H1 (cell line): Measurements from ENCODE around the gene ADNP. TPM values are rescaled to one million over a fixed set of nuclear protein-coding genes. Genes with fewer than 3 reads are reported as not detected.

Experiments used
- CTCF ChIA-PET: fragments of 300-600 bp; sonication (Branson Sonifier 250); formaldehyde crosslinking; loops from one replicate; lab custom pipeline; 2021; ENCODE audit not compliant: partially characterized antibody; lab: Charles Lee
- POLR2A ChIA-PET: fragments of 300-600 bp; sonication (Branson Sonifier 250); formaldehyde crosslinking; loops from one replicate; lab custom pipeline; 2021; ENCODE audit warnings: inconsistent platforms; ENCODE audit not compliant: partially characterized antibody; lab: Charles Lee
- DNase-seq, 2 experiments: peaks; one replicate each; pipeline versions ENCODE4 v3.0.0 to v3.0.0-alpha.2; 2010 to 2022; ENCODE audit warnings: low spot score in 2 of 2, low read depth in 1 of 2, mixed read lengths in 1 of 2
- FAIRE-seq: peaks from 2 replicates; lab custom pipeline; 2011; peaks lifted over from hg19 to GRCh38; lab: Jason Lieb, UNC
- H2AFZ ChIP-seq: 2 replicates; pipeline ENCODE4 v1.8.1; 2012; ENCODE audit warnings: low read length, inconsistent platforms
- H2AK5ac ChIP-seq: 2 replicates; pipeline ENCODE4 v1.6.1; 2013; ENCODE audit warnings: low read depth, low read length
- H2BK120ac ChIP-seq: replicated peaks from 2 replicates; pipeline ENCODE3; 2013; ENCODE audit warnings: low read depth, low read length, inconsistent platforms
- H2BK12ac ChIP-seq: 2 replicates; pipeline ENCODE4 v1.6.1; 2013; ENCODE audit warnings: low read depth, low read length
- H2BK15ac ChIP-seq: 2 replicates; pipeline ENCODE4 v1.6.1; 2013; ENCODE audit warnings: low read length
- H2BK20ac ChIP-seq: 2 replicates; pipeline ENCODE4 v1.6.1; 2013; ENCODE audit warnings: low read length
- H2BK5ac ChIP-seq: 2 replicates; pipeline ENCODE4 v1.6.1; 2013; ENCODE audit warnings: low read depth, low read length
- H3K14ac ChIP-seq: 2 replicates; pipeline ENCODE4 v1.6.1; 2013; ENCODE audit warnings: inconsistent platforms; ENCODE audit not compliant: insufficient read length
- H3K18ac ChIP-seq: 2 replicates; pipeline ENCODE4 v1.6.1; 2013; ENCODE audit warnings: low read length; ENCODE audit errors: extremely low read depth
- H3K23ac ChIP-seq: 2 replicates; pipeline ENCODE4 v1.6.1; 2013; ENCODE audit warnings: inconsistent platforms; ENCODE audit not compliant: insufficient read length
- H3K23me2 ChIP-seq: 2 replicates; pipeline ENCODE4 v1.6.1; 2013; ENCODE audit warnings: low read depth, low read length
- H3K27ac ChIP-seq: 2 replicates; pipeline ENCODE4 v1.6.1; 2011; ENCODE audit warnings: low read depth, low read length, inconsistent platforms
- H3K27me3 ChIP-seq, 4 experiments: replicated peaks in 1 of 4; 1 replicate in 1 of 4; 2 replicates in 3 of 4; pipeline versions ENCODE4 v1.6.1 to v1.8.1; 2011 to 2013; ENCODE audit warnings: low read length in 3 of 4, mild to moderate bottlenecking in 3 of 4, inconsistent platforms in 2 of 4, mixed read lengths in 2 of 4, moderate library complexity in 1 of 4; ENCODE audit not compliant: control insufficient read depth in 3 of 4, insufficient read depth in 3 of 4; ENCODE audit errors: extremely low read depth in 1 of 4
- H3K36me3 ChIP-seq, 4 experiments: 2 replicates each; pipeline versions ENCODE4 v1.6.1 to v1.8.1; 2011 to 2013; ENCODE audit warnings: mild to moderate bottlenecking in 4 of 4, low read length in 3 of 4, moderate library complexity in 2 of 4, control low read depth in 1 of 4, inconsistent platforms in 1 of 4; ENCODE audit not compliant: insufficient read depth in 4 of 4, control insufficient read depth in 2 of 4
- H3K4ac ChIP-seq: replicated peaks from 2 replicates; pipeline ENCODE3; 2013; ENCODE audit warnings: low read length, low read depth, mixed read lengths, inconsistent platforms; ENCODE audit not compliant: insufficient read length
- H3K4me1 ChIP-seq, 4 experiments: replicated peaks in 1 of 4; 1 replicate in 1 of 4; 2 replicates in 3 of 4; pipeline versions ENCODE4 v1.6.1 to v1.8.1; 2011 to 2013; ENCODE audit warnings: low read length in 3 of 4, inconsistent platforms in 2 of 4, mixed read lengths in 1 of 4; ENCODE audit not compliant: insufficient read depth in 4 of 4, control insufficient read depth in 3 of 4
- H3K4me2 ChIP-seq, 2 experiments: 2 replicates each; pipeline versions ENCODE4 v1.6.1 to v1.8.1; 2011 to 2013; ENCODE audit warnings: low read depth in 2 of 2, low read length in 2 of 2, control low read depth in 1 of 2, inconsistent platforms in 1 of 2, mild to moderate bottlenecking in 1 of 2; ENCODE audit not compliant: insufficient read depth in 1 of 2
- H3K4me3 ChIP-seq, 4 experiments: fragments of 200-600, 300-600 bp in 1 of 4; sonication (generic), shearing (Covaris generic), sonication (Bioruptor Twin) in 1 of 4; 2 replicates each; pipeline versions ENCODE4 v1.5.1 to v1.8.1; 2011 to 2016; ENCODE audit warnings: low read length in 4 of 4, low read depth in 3 of 4, control low read depth in 2 of 4, inconsistent platforms in 2 of 4, mild to moderate bottlenecking in 2 of 4, mixed read lengths in 1 of 4, moderate library complexity in 1 of 4; ENCODE audit not compliant: insufficient read depth in 2 of 4; ENCODE audit errors: extremely low read depth in 1 of 4
- H3K56ac ChIP-seq: replicated peaks from 2 replicates; pipeline ENCODE3; 2013; ENCODE audit warnings: low read depth, mild to moderate bottlenecking, mixed read lengths, low read length, inconsistent platforms; ENCODE audit not compliant: insufficient read length
- H3K79me1 ChIP-seq: 2 replicates; pipeline ENCODE4 v1.6.1; 2013; ENCODE audit warnings: low read depth, low read length, control low read depth
- H3K79me2 ChIP-seq, 2 experiments: 2 replicates each; pipeline versions ENCODE4 v1.6.1 to v1.8.1; 2012 to 2013; ENCODE audit warnings: low read length in 2 of 2, mild to moderate bottlenecking in 2 of 2, inconsistent platforms in 1 of 2; ENCODE audit not compliant: insufficient read depth in 2 of 2, control insufficient read depth in 1 of 2
- H3K9ac ChIP-seq, 4 experiments: replicated peaks in 1 of 4; 1 replicate in 1 of 4; 2 replicates in 3 of 4; pipeline versions ENCODE4 v1.6.1 to v1.8.1; 2011 to 2013; ENCODE audit warnings: low read depth in 3 of 4, low read length in 3 of 4, control low read depth in 2 of 4, mild to moderate bottlenecking in 2 of 4, moderate library complexity in 2 of 4, inconsistent platforms in 1 of 4; ENCODE audit errors: extremely low read depth in 1 of 4
- H3K9me3 ChIP-seq, 2 experiments: 2 replicates each; pipeline versions ENCODE4 v1.6.1 to v1.8.1; 2012 to 2013; ENCODE audit warnings: mild to moderate bottlenecking in 2 of 2, moderate library complexity in 2 of 2, control low read depth in 1 of 2, inconsistent platforms in 1 of 2, low read depth in 1 of 2, low read length in 1 of 2, mixed read lengths in 1 of 2; ENCODE audit not compliant: insufficient read depth in 2 of 2
- H4K20me1 ChIP-seq, 2 experiments: replicated peaks in 1 of 2; 2 replicates each; pipeline versions ENCODE3 to v1.8.1; 2011 to 2013; ENCODE audit warnings: inconsistent platforms in 2 of 2, low read length in 2 of 2, mild to moderate bottlenecking in 1 of 2; ENCODE audit not compliant: insufficient read depth in 2 of 2, control insufficient read depth in 1 of 2
- H4K5ac ChIP-seq: 2 replicates; pipeline ENCODE4 v1.6.1; 2013; ENCODE audit warnings: low read length, low read depth, mixed read lengths, inconsistent platforms; ENCODE audit not compliant: insufficient read length
- H4K8ac ChIP-seq: 2 replicates; pipeline ENCODE4 v1.8.0; 2013; ENCODE audit warnings: mild to moderate bottlenecking, moderate library complexity, low read length, inconsistent platforms; ENCODE audit not compliant: insufficient read depth; ENCODE audit errors: extremely low read depth
- H4K91ac ChIP-seq: replicated peaks from 2 replicates; pipeline ENCODE3; 2013; ENCODE audit warnings: low read length, mixed read lengths, inconsistent platforms; ENCODE audit not compliant: insufficient read length
- CBX5 ChIP-seq: fragments of 300-800, 300-1000 bp; sonication (generic); IDR thresholded peaks from 2 replicates; pipeline ENCODE4 v1.7.1; 2016; ENCODE audit warnings: antibody characterized with exemption, low read length, low read depth
- EP300 ChIP-seq, 2 experiments: IDR thresholded peaks; 1 replicate in 1 of 2; 2 replicates in 1 of 2; pipeline ENCODE4 v1.6.1; 2011 to 2012; ENCODE audit warnings: low read depth in 2 of 2, low read length in 2 of 2, mild to moderate bottlenecking in 2 of 2, borderline replicate concordance in 1 of 2, inconsistent platforms in 1 of 2, moderate library complexity in 1 of 2
- GABPA ChIP-seq: IDR thresholded peaks from 2 replicates; pipeline ENCODE4 v1.6.1; 2011; ENCODE audit warnings: mild to moderate bottlenecking, low read length, moderate library complexity, borderline replicate concordance; ENCODE audit not compliant: insufficient read depth
- KDM1A ChIP-seq: fragments of 200-600, 300-600 bp; sonication (generic); IDR thresholded peaks from 2 replicates; pipeline ENCODE4 v1.7.1; 2016; ENCODE audit warnings: mild to moderate bottlenecking, low read length, borderline replicate concordance
- POLR2AphosphoS5 ChIP-seq: IDR thresholded peaks from 2 replicates; pipeline ENCODE4 v1.6.1; 2011; ENCODE audit warnings: low read depth, low read length
- RAD21 ChIP-seq, 2 experiments: IDR thresholded peaks in 1 of 2; conservative IDR thresholded peaks in 1 of 2; 2 replicates each; pipeline ENCODE4 v1.6.1; 2011; ENCODE audit warnings: low read depth in 2 of 2, low read length in 2 of 2, improper control_type of control experiment in 1 of 2, inconsistent platforms in 1 of 2, mild to moderate bottlenecking in 1 of 2, moderate library complexity in 1 of 2
- SIN3A ChIP-seq, 2 experiments: IDR thresholded peaks in 1 of 2; conservative IDR thresholded peaks in 1 of 2; 2 replicates each; pipeline ENCODE4 v1.6.1; 2011 to 2012; ENCODE audit warnings: low read length in 2 of 2, improper control_type of control experiment in 1 of 2, low read depth in 1 of 2, mild to moderate bottlenecking in 1 of 2
- TCF12 ChIP-seq: IDR thresholded peaks from 2 replicates; pipeline ENCODE4 v1.6.1; 2011; ENCODE audit warnings: low read depth, mild to moderate bottlenecking, low read length
- TEAD4 ChIP-seq: IDR thresholded peaks from 2 replicates; pipeline ENCODE4 v1.6.1; 2012; ENCODE audit warnings: low read depth, low read length, inconsistent platforms, mixed read lengths
- WGBS, 2 experiments: shearing (Covaris generic) in 1 of 2; methylation state at CpG; one replicate each; pipeline versions ENCODE4 v1.1.6 to v1.1.7; 2013 to 2015; ENCODE audit warnings: low lambda C conversion rate in 2 of 2, mixed read lengths in 2 of 2, inconsistent platforms in 1 of 2, low coverage in 1 of 2, missing lambda C conversion rate in 1 of 2; ENCODE audit not compliant: insufficient replicate concordance in 2 of 2, insufficient coverage in 1 of 2, insufficient read length in 1 of 2; ENCODE audit errors: extremely low coverage in 1 of 2, missing lambda C conversion rate in 1 of 2; 5-methylcytosine and 5-hydroxymethylcytosine counted together
- polyA plus RNA-seq, 7 experiments: library from polyadenylated mRNA; depleted of rRNA in 3 of 7; stranded (reverse) in 5 of 7; unstranded in 2 of 7; fragments of >200 nt in 5 of 7; fragments of 200-250 nt in 2 of 7; gene quantifications; 1 replicate in 5 of 7; 2 replicates in 1 of 7; 4 replicates in 1 of 7; pipeline versions ENCODE4 v1.2.1 to v1.2.3, GENCODE V29; 2011 to 2013; ENCODE audit warnings: missing spikeins in 2 of 7, mixed read lengths in 2 of 7
- total RNA-seq: library from RNA; stranded (reverse); fragmentation: NEBNext Ultra II Directional; extraction: Animal tissue kit (Norgen Biotek cat#: 25700); gene quantifications from 2 replicates; pipeline ENCODE4 v1.2.1, GENCODE V29; 2021

Gene ADNP
- total and polyA plus RNA-seq, 2 of the 8 experiments (the other 6 are each of a cell fraction or from before 2014, with no cell fraction given) = 31.6 to 123 TPM

DNA sequence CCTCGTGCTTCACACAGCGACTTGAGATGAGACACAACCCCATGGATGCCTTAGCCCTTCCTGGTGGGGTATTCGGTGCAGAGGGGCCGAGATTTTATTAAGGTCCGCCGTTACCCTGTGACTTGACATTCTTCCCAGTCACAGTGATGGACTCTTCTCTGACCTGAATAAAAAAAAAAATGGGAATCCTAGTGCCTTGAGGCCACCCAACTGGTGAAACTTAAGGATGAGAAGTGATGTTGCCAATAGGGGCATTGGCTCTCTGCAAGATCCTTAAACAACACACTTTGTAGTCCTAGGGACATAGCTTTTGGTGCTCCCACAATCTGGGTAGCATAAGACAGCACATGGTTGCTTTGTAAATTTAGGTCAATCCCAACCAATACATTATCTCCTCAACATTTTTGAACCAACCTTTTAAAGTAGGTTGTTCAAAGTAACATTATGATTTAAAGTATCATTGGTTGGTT is 814 bp upstream of the ADNP start:
- Histone ChIP-seq H2AK5ac (0 out of 2 replicates have a peak overlapping the region, but pooled peaks have one; percentile 4), H3K9ac (peak overlapping the region; percentile 41 to 98 (median 76); a peak in 6 of 7 replicates), H4K5ac (peak overlapping the region; percentile 94), H2BK12ac (no peak overlapping the region), H3K27me3 (no peaks in the 10 kb centered on the region), H3K9me3 (no peaks in the 10 kb centered on the region), H2BK20ac (no peak overlapping the region), H3K23ac (no peak overlapping the region), H2BK120ac (no peak overlapping the region), H3K23me2 (peaks cover 4% of the 10 kb centered on the region; the same call in 1 of the 2 replicates), H3K79me1 (no peaks in the 10 kb centered on the region), H2AFZ (no peak overlapping the region), H3K4me3 (peak overlapping the region in 1 of 4 experiments; percentile 58; a peak in 3 of 8 replicates), H3K79me2 (peaks cover 22 to 34% of the 10 kb centered on the region in 2 experiments), H3K4me2 (peak overlapping the region; percentile 41 to 81), H3K4me1 (peaks cover 4 to 17% (median 9%) of the 10 kb centered on the region in 4 experiments; a peak in 6 of 7 replicates), H2BK15ac (no peak overlapping the region), H3K36me3 (peaks cover 15 to 54% (median 33%) of the 10 kb centered on the region in 4 experiments; a peak in 7 of 8 replicates), H4K20me1 (peaks cover 11 to 17% of the 10 kb centered on the region in 2 experiments), H3K27ac (peak overlapping the region; percentile 98), H2BK5ac (peak overlapping the region; percentile 86), H4K8ac (peak overlapping the region; percentile 98; the same call in 1 of the 2 replicates), H3K56ac (peak overlapping the region; percentile 27), H3K18ac (peak overlapping the region; percentile 79), H4K91ac (peak overlapping the region; percentile 83), H3K4ac (peak overlapping the region; percentile 96), H3K14ac (no peak overlapping the region)
- 72% methylated on average over 6 of the region's 6 CpGs; no CpG with 5 or more reads in 1 of the 2 experiments for WGBS, 2 experiments
- FAIRE-seq (no peak), DNase-seq (no peak)
- ChIA-PET POLR2A (interaction anchor here (0.6 to 13.9 kb wide), 28 partner anchors 10 to 288 kb away, joined by 3 to 206 read pairs (median 5); partner anchors contain the start of genes BCAS4, DPM1 and MOCS3), CTCF (interaction anchor here (0.7 to 1.4 kb wide), 7 partner anchors 20 to 142 kb away, joined by 3 to 9 read pairs (median 4); partner anchors contain the start of gene BCAS4)
- TF ChIP-seq GABPA = no peak
- no peak for TF ChIP-seq TCF12
- no peak for TF ChIP-seq CBX5
- TF ChIP-seq KDM1A = no peak
- TF ChIP-seq RAD21 (IDR thresholded peaks at IDR 0.05 in 1 of 2, conservative IDR thresholded peaks at IDR 0.05 in 1 of 2; ENCODE audit: low read depth in 2 of 2, low read length in 2 of 2) = no peak
- TF ChIP-seq POLR2AphosphoS5 = no peak
- no peak for TF ChIP-seq TEAD4
- TF ChIP-seq EP300 (IDR thresholded peaks at IDR 0.05; ENCODE audit: borderline replicate concordance in 1 of 2, low read depth in 2 of 2, low read length in 2 of 2) = no peak
- no peak for TF ChIP-seq SIN3A (conservative IDR thresholded peaks at IDR 0.05 in 1 of 2, IDR thresholded peaks at IDR 0.05 in 1 of 2; ENCODE audit: low read depth in 1 of 2, low read length in 2 of 2)
